Vagina (tissue), 2 donors: ENCODE measurements around the gene POMGNT2. TPM values are rescaled to one million over a fixed set of nuclear protein-coding genes. Genes with fewer than 3 reads are reported as not detected.
A peak's percentile ranks its signal among the peaks of the same experiment; 100 is the strongest.

Source experiments
- DNase-seq, 2 donors: peaks; one replicate each; pipeline ENCODE4 v3.0.0-alpha.2; 2017; ENCODE audit errors: extremely low spot score in 2 of 2
- H3K27ac ChIP-seq: fragments of 200-600 bp; sonication (generic); one replicate; pipeline ENCODE4 v1.5.1; 2019
- H3K27me3 ChIP-seq: fragments of 200-600 bp; sonication (generic); one replicate; pipeline ENCODE4 v1.5.1; 2019
- H3K36me3 ChIP-seq, 2 donors: fragments of 200-600 bp; sonication (generic); one replicate each; pipeline ENCODE4 v1.5.1; 2017 to 2019
- H3K4me1 ChIP-seq: fragments of 200-600 bp; sonication (generic); one replicate; pipeline ENCODE4 v1.5.1; 2019
- H3K4me3 ChIP-seq, 2 donors: fragments of 200-600 bp; sonication (generic); 1 replicate in 1 of 2; 2 replicates in 1 of 2; pipeline ENCODE4 v1.5.1; 2016 to 2019
- H3K9me3 ChIP-seq: fragments of 200-600 bp; sonication (generic); one replicate; pipeline ENCODE4 v1.5.1; 2019
- POLR2A ChIP-seq, 2 donors: fragments of 450-650 bp; IDR thresholded peaks; one replicate each; pipeline ENCODE4 v1.6.1; 2017; ENCODE audit warnings: antibody characterized with exemption in 2 of 2, mild to moderate bottlenecking in 2 of 2, moderate library complexity in 2 of 2
- POLR2AphosphoS5 ChIP-seq, 2 donors: sonication (generic); formaldehyde crosslinking; IDR thresholded peaks; one replicate each; pipeline ENCODE4 v1.9.0; 2017; ENCODE audit warnings: antibody characterized with exemption in 2 of 2, mild to moderate bottlenecking in 2 of 2, low read depth in 1 of 2; ENCODE audit not compliant: insufficient read depth in 1 of 2
- intact Hi-C: fragments of 100-400 bp; cut with DNase I; formaldehyde crosslinking; loops from one replicate; pipeline ENCODE4 v1.15.1; 2023
- total RNA-seq: library from RNA; depleted of rRNA; stranded (reverse); fragments of >200 nt; gene quantifications from one replicate; pipeline ENCODE4 v1.2.3, GENCODE V29; 2016
- TF ChIP-seq, protein P1 (sequence below), 3 experiments: fragments of 450-650 bp in 2 of 3; fragments of 200-600 bp in 1 of 3; sonication (generic) in 1 of 3; IDR thresholded peaks; one replicate each; pipeline ENCODE4 v1.5.1; 2017 to 2019; ENCODE audit warnings: antibody characterized with exemption in 3 of 3, mild to moderate bottlenecking in 2 of 3, moderate library complexity in 2 of 3

Gene POMGNT2
- total RNA-seq, 1 donor from 2014 or later = 26.8 TPM

DNA sequence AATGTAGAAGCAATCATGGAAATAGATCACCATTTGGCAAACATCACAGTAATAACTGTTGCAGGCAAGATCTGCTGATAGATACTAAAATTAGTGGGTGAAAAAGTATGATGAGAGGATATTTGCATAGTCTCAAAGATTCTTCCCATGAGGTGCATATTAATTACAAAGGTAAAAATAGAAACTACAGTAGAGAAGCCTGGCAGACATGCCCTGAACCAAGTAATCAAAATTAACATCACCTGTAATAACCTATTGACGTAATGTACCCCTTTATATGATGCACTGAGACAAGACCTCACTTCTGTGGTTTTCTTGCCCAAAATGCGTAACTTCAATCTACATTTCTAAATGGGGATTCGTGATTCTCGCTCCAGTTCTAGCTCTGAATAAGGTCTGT lies 14.4 kb downstream of the POMGNT2 start:
- TF ChIP-seq, protein P1, sequence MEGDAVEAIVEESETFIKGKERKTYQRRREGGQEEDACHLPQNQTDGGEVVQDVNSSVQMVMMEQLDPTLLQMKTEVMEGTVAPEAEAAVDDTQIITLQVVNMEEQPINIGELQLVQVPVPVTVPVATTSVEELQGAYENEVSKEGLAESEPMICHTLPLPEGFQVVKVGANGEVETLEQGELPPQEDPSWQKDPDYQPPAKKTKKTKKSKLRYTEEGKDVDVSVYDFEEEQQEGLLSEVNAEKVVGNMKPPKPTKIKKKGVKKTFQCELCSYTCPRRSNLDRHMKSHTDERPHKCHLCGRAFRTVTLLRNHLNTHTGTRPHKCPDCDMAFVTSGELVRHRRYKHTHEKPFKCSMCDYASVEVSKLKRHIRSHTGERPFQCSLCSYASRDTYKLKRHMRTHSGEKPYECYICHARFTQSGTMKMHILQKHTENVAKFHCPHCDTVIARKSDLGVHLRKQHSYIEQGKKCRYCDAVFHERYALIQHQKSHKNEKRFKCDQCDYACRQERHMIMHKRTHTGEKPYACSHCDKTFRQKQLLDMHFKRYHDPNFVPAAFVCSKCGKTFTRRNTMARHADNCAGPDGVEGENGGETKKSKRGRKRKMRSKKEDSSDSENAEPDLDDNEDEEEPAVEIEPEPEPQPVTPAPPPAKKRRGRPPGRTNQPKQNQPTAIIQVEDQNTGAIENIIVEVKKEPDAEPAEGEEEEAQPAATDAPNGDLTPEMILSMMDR (IDR thresholded peaks at IDR 0.05) = no peak
- no peak for TF ChIP-seq POLR2AphosphoS5 (IDR thresholded peaks at IDR 0.05; ENCODE audit: insufficient read depth in 1 of 2, low read depth in 1 of 2)
- no peak for TF ChIP-seq POLR2A (IDR thresholded peaks at IDR 0.05)
- H3K9me3 ChIP-seq = no peaks in the 10 kb centered on the region
- no peaks in the 10 kb centered on the region for H3K36me3 ChIP-seq
- H3K4me1 ChIP-seq = peaks cover 6% of the 10 kb centered on the region
- intact Hi-C loops = no loop called here
- H3K27ac ChIP-seq = no peak overlapping the region
- no peaks in the 10 kb centered on the region for H3K27me3 ChIP-seq
- DNase-seq = no peak
- no peak overlapping the region for H3K4me3 ChIP-seq

DNA sequence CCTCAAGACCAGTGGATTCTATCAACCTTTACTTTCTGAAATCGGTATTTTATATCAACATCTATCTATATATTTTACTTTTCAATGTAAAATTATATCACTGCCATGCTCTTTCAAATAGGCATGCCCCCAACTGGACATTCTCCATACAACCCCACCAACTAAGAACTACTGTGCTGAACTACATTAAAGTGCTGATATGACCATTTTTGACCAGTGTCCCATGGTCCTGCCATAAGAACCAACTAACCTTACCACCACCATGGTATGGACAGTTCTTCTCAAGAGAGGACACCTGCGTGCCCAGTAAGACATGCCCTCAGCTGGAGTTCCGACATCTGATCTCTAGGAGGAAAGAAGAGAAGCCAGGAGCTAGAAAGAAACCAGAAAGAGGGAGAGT lies 15.6 kb downstream of the POMGNT2 start:
- Histone ChIP-seq H3K4me1 (peaks cover 6% of the 10 kb centered on the region), H3K4me3 (no peak overlapping the region), H3K9me3 (no peaks in the 10 kb centered on the region), H3K27me3 (no peaks in the 10 kb centered on the region), H3K27ac (no peak overlapping the region), H3K36me3 (no peaks in the 10 kb centered on the region)
- intact Hi-C loops = no loop called here
- peak; percentile 4 to 20 for DNase-seq
- TF ChIP-seq POLR2AphosphoS5 (IDR thresholded peaks at IDR 0.05; ENCODE audit: insufficient read depth in 1 of 2, low read depth in 1 of 2) (no peak), POLR2A (IDR thresholded peaks at IDR 0.05) (no peak)
- TF ChIP-seq, protein P1 (IDR thresholded peaks at IDR 0.05) = no peak

DNA sequence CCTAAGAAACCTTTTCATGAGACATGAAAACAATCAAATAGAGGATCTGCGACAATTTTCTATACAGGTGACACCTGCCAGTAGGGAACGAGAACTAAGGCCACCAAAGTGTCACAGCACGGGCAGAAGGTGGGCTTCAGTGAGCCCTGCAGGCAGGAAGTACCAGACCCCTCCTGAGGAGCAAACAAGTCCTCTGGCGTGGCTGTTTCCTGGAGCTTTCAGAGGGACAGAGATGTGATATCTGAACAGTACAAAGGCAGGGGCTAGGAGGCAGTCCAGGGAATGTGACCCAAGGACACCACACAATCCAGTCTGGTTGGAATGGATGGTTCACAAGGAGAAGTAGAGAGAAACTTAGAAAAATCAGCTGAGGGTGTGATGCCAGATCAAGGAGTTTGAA lies 16.8 kb downstream of the POMGNT2 start:
- intact Hi-C loops = loop anchor here (5.0 kb wide), 1 partner anchor 107 kb away; no protein-coding TSS in a partner anchor
- no peak overlapping the region for H3K27ac ChIP-seq

DNA sequence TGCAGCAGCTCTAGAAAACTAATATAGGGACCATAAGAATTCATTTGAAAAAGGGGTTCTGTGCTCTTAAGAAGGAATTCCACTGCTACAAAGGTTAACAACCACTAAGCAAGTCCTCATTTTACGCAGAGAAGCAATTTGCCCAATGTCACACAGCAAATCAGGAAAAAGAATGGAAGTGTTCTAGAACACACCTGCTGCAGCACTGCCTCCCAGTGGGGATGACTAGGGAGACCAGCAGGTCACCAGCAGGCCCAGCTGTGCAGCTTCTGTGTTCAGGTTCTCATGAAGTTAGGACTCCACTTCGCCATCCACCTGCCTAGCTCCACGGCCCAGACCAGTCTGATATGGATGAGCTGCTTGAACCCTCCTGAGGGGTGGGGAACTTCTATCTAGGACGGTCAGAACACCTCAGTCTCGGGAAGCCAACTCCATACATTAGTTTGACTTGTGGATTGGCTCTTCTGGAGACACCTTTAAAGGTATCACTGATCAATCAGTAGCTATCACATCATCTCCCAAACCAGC lies 18.6 kb downstream of the POMGNT2 start:
- H3K27me3 ChIP-seq = no peaks in the 10 kb centered on the region
- no peak overlapping the region for H3K4me3 ChIP-seq
- no peaks in the 10 kb centered on the region for H3K4me1 ChIP-seq
- H3K9me3 ChIP-seq = no peaks in the 10 kb centered on the region
- peak; percentile 40 to 82 for DNase-seq
- no peak overlapping the region for H3K27ac ChIP-seq
- H3K36me3 ChIP-seq = no peaks in the 10 kb centered on the region
- intact Hi-C loops = loop anchor here (5.0 kb wide), 1 partner anchor 105 kb away; no protein-coding TSS in a partner anchor
- no peak for TF ChIP-seq POLR2AphosphoS5 (IDR thresholded peaks at IDR 0.05; ENCODE audit: insufficient read depth in 1 of 2, low read depth in 1 of 2)
- no peak for TF ChIP-seq POLR2A (IDR thresholded peaks at IDR 0.05)

More for the DNA sequence above, 16.8 kb downstream of the POMGNT2 start:
- DNase-seq = peak; percentile 54 to 77
- Histone ChIP-seq H3K4me1 (peaks cover 6% of the 10 kb centered on the region), H3K27me3 (no peaks in the 10 kb centered on the region), H3K9me3 (no peaks in the 10 kb centered on the region), H3K36me3 (no peaks in the 10 kb centered on the region), H3K4me3 (no peak overlapping the region)
- no peak for TF ChIP-seq POLR2AphosphoS5 (IDR thresholded peaks at IDR 0.05; ENCODE audit: insufficient read depth in 1 of 2, low read depth in 1 of 2)
- no peak for TF ChIP-seq POLR2A (IDR thresholded peaks at IDR 0.05)
- TF ChIP-seq, protein P1 (IDR thresholded peaks at IDR 0.05) = no peak

DNA sequence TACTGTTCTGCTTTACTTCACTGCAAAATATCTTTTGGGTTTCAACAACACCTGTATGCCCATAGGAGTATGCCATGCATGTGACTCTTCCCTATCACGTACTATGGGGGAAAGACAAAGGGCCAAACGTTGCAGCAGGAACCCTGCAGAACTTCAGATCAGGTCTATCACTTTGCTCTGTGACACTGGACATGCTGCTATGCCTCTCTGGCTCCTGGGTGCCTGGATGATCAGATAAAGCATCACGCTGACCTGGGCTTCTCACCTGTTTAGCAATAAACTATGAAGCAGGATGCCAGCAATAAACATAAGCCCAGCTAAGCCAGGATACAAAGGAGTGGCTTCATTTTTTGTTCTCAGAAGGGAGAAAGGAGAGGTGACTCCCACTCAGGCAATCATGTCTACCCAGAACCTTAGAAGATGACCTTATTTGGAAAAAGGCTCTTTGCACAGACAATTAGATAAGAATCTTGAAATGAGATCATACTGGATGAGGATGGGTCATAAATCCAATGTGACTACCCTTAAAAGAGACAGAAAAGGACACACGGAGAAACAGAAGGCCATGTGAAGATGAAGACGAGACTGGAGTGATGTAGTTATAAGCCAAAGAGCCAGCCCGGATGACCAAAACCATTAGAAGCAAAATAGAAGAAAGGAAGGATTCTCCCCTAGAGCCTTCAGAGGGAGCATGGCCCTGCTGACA lies 19.3 kb downstream of the POMGNT2 start:
- Histone ChIP-seq H3K4me1 (no peaks in the 10 kb centered on the region), H3K36me3 (no peaks in the 10 kb centered on the region), H3K4me3 (no peak overlapping the region), H3K27ac (no peak overlapping the region), H3K9me3 (no peaks in the 10 kb centered on the region), H3K27me3 (no peaks in the 10 kb centered on the region)
- DNase-seq = peak; percentile 16 to 65
- intact Hi-C loops = loop anchor here (5.0 kb wide), 1 partner anchor 104 kb away; no protein-coding TSS in a partner anchor
- TF ChIP-seq POLR2AphosphoS5 (IDR thresholded peaks at IDR 0.05; ENCODE audit: insufficient read depth in 1 of 2, low read depth in 1 of 2) = peak in 1 of 2 donors; percentile 28
- TF ChIP-seq, protein P1 (IDR thresholded peaks at IDR 0.05) = no peak
